NCI-H146 (cell line): ENCODE measurements around the gene DUSP15.

Experiments used
- DNase-seq: peaks from one replicate; lab custom pipeline; 2025; lab: John Stamatoyannopoulos, UW

The DUSP15 gene

DNA sequence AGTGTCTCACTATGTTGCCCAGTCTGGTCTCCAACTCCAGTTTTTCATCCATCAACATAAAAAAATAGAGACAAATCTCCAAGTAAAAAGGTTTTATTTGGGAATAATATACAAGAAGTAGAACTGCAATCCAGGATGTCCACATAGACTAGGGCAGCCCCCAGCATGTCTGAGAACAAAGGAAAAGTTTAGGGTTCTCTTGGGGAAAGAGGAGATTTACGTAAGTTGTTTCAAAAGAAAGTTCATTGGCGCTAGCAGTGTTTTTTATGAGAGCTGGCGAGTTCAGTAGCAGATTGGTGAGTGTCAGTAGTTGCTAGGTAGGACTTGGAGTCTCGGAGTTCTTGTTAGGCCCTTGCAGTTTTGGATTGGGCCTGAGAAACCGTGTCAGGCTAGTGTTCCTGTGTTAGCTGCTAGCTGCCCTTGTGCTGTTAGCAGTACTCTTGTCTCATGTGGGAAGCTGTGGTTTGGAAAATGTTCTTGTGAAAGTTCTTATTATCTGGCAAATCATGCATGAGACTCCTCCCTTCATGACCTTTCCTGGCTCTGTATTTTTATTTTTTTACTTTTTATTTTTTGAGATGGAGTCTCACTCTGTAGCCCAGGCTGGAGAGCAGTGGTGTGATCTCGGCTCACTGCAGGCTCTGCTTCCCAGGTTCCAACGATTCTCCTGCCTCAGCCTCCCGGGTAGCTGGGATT, 24.8 kb upstream of the DUSP15 start:
- DNase-seq: no peak

DNA sequence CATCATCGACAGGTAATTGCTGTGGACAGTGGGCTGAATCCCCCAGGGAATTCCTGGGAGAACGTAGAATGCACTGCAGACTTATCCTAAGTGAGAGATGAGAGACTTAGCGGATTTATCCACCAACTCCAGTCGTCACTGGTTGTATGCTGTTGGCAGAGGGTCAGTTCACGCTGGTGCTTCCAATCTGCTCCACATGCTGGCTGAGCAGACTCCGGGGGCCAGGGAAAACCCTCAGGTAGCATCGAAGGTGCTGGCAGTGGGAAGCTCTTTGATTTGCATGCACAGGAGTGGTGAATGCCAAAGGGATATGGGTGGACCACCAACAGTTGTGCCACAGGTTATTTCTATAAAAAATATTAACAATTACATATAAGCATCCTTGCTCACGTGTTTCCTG, 20.3 kb upstream of the DUSP15 start:
- no peak for DNase-seq

DNA sequence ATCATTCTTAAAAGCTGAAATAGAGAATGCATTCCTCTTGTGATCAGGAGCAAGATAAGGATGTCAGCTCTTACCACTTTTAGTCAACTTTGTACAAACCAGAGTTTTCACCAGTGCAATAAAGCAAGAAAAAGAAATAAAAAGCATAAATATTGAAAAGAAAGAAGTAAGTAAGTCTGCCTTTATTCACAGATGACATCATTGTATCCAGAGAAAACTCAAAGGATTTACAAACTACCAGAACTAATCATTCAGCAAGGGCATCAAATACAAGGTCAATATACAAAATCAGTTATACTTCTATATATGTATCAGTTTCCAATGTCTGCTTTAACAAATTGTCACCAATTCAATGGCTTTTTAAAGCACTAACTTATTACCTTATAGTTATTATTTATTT, 13.5 kb upstream of the DUSP15 start:
- DNase-seq: no peak

DNA sequence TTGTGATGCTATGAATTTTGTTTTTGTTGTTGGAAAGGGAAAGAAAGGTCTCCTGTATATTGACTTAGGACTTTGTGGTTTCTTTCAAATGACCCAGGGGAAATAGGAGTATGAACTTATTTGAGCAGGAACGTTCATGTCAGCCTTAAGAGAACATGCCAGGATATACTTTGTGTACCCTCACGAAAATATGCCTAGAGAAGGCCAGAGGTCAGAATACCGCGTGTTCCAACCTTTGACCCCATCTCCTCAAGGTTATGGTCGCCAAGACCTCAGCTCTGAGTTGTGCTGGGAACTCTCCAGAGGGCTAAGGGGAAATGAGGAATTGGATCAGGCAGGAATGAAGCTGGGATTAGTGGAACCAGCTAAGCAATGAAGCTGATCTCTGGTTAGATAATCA, 11.6 kb upstream of the DUSP15 start:
- DNase-seq: no peak

DNA sequence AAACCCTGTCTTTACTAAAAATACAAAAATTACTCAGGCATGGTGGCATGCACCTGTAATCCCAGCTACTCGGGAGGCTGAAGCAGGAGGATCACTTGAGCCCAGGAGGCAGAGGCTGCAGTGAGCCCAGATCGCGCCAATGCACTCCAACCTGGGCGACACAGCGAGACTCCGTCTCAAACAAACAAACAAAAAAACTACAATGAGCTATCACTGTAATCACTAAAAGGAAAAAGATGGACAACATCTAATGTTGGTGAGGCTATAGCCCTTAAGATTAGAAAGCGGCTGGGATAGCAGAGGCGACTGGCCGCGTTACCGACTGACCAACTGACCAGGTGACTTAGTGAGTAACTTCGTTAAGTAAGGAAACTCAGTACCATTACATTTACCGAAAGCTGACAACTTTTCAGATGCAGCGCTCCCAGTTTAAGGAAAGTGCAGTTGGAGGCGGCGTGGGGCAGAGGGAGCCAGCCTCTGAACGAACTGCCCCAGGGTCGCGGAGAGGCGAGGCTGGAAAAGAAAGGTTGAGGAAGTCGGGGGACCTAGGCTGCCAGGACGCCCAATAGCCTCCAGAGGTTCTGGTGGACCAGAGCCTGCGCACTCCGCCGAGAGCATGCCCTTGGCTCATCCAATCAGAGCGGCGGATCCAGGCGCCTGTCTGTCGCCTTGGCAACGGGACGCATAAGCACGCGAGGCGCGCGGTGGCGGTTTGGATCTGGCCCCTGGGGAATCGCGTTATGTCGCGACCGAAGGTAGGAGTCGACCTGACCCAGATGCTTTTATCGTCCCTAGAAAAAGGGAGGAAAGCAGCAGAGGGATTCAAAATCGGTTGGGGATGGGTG, 9.0 kb upstream of the DUSP15 start:
- peak; percentile 99 for DNase-seq

DNA sequence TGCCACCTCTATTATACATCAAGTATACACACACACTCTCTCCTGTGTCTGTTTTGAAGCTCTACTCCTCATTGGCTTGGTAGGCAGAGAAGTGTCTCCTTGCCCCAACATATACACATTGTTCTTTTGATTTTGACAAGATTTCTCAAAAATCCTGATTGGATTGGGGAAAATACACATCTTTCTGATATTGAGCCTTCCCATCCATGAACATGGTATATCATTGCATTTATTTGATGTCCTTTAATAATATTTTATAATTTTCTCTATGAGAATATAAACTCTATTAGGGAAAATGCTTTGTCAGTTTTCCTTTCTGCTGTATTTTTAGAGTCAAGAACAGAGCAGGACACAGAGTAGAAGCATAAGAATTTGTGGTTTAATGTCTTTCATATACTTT, 7.4 kb upstream of the DUSP15 start:
- DNase-seq: no peak

DNA sequence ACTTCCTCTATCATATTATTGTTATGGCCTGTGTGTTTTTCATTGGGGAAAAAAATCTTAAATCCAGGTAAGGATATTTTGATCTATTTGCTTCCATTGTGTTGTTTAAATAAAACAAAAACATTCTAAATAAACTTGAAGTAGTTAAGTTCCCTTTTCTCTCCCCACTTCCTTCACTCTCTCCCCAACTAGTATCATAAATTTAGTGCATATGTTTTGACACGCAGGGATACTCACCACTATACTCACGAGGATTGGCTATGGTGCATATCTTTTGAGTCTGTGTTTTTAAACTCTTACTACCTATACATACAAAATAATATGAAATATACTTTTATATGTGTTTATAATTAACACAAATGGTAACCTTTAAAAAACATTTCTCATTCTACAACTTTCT, 5.3 kb upstream of the DUSP15 start:
- no peak for DNase-seq

DNA sequence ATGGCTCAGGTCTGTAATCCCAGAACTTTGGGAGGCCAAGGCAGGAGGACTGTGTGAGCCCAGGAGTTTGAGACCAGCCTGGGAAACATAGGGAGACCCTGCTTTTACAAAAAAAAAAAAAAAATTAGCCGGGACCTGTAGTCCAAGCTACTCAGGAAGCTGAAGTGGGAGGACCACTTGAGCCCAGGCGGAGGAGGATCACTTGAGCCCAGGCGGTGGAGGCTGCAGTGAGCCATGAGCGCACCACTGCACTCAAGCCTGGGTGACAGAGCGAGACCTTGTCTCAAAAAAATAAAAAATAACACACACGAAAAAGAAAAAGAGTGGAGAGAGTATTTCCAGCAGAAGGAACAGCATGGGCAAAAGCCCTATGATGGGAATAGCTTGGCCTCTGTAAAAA, 2.1 kb upstream of the DUSP15 start:
- no peak for DNase-seq

DNA sequence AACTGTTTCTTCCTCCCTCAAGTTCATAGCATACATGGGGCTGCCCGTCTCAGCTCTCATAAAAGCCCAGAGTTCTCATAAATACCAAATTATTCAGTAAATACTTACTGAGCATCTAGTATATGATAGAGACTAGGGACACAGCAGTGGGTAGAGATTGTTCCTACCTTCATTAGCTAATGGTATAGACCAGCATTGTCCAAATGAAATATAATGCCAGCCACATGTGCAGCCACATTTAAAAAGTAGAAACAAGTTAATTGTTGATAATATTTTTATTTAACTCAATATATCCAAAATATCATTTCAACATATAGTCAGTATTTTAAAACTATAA, 1.3 kb upstream of the DUSP15 start:
- no peak for DNase-seq

DNA sequence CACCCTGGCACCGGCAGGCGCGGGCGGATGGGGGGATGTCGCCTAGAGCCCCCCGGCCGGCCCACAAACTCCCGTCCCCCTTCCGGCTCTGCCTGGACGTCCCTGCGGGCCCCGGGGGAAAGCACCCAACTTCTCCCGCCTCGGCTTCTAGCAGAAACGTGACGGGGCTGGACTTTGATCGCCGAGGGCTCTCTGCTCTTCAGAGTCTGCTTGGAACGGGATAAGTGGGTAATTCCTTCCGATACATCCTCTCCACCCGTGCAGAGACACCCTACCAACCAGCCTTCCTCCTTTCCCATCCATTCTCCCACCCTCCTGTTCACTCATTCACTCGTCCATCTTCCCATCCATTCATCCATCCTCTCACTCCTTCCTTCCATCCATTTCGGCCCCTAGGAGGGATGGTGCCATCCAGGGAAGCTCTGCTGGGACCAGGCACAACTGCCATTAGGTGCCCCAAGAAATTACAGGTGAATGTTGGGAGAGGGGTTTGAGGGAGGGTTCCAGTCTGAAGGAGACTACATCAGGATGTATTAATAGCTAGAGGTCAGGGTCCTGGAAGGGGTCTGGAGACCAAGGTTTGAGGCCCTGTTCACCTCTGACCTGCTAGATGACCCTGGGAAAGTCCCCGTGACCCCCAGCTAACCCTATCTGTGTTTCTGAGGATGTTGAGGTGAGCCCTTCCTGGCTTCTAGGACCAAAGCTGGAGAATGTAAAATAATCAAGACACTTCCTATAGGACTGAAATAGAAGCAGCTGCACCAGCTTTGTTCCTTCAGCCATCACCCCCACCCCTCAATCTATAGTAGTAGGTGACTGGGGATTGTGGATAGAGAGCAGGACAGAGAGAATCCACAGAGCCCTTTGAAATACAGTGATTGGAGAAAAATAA, 645 bp upstream of the DUSP15 start:
- DNase-seq: peak; percentile 50

DNA sequence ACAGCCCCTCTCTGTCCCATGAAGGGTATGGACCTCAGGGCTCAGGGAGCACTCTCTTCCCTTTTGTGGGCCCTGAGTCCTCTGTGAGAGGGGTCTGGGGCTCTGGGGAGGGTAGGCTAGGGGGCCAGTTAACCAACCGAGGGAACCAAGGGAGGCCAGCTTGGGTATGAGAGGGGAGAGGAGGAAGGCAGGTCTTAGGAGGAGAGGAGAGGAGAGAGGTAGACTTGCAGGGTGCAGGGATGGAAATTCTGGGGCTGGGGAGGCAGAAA, 720 bp downstream of the DUSP15 start:
- DNase-seq: no peak

DNA sequence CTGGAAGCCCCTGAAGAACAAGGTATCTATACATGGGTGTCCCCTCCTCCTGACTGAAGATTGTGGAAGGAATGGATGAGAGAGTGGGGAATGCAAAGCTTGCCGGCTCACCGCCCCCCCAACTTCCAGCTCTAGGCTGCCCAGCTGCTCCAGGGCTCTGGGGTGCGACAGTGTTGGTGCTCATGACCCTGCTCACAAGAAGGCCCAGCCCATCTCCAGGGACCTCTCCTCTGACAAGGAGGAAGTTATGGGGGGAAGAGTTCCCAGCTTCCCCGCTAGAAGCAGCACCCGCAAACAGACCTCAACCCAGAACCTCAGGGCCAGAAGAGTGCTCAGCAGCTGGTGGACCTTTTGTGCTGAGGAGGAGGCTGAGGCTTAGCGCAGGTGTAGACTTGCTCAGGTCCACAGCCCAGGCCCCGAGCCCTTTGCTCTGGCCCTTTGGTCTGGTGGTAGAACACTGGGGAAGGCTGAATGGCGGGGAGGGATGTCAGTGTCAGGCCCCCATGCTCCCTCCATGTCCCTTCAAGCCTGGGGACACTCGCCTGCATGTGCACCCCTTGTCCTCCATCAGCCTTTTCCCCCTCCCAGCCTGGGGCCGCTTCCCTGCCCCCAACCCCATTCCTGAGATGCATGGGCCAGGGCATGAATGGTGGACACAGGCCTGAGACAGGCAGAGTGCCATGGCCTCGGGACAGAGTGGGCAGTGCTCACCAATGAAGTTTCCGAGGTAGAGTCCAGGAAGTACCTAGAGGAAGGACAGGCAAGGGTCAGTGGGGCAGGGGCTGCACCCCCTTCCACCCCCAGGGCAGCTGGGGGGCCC, 1.3 kb downstream of the DUSP15 start:
- DNase-seq: no peak

DNA sequence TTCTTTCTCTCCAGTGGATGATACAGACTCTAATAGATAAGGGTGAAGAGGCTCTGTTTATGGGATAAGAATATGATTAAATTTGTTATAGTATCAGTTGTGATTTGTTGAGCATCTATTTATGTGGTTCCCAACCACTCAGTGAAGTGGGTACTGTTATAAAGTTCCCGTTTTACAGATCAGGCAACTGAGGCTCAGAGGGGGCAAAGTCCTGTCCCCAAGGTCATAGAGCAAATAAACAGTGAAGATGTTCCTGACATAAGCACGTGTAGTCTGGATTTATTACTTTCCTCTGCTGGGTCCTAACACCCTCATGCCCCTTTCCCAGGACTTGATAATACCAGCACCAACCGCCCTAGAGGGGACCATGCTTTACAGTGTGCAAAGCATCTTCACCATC, 4.1 kb downstream of the DUSP15 start:
- DNase-seq: no peak

DNA sequence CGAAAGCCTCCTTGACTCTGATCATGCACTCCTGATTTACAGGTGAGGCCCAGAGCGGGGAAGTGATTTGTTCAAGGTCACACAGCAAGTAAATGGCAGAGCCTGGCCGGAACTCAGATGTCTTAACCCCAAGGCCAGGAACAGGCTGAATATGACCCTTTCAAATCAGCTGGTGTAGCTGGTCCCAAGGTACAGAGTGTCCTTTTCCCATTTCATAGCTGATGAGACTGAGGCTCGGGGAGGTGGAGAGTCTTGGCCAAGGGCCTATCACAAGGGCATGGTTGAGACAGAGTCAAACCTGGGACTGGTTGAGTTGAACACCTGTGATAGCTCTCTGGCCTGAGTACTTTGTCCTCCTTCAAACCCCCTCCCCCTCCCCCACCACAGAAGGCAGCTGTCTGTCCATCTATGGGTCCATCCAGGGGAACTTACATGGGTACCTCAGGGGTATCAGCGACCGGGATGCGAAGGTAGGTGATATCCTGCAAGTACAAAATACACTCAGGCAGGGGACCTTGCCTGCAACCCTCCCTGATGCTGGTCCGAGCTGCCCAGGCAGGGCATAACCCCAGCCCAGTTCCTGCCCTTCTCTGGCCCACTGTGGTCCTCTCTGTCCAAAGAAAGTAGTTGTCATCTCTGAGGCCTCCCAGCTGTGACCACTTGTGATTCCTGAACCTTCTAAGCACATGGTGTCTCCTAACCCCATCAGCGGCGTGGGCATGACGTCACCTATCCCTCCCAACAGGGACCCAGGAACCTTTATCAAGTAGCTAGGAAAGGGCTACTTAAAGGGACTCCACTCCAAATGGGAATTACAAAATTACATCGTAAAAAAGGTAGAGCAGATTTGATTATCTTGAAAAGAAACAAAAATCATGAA, 5.6 kb downstream of the DUSP15 start:
- DNase-seq: no peak

DNA sequence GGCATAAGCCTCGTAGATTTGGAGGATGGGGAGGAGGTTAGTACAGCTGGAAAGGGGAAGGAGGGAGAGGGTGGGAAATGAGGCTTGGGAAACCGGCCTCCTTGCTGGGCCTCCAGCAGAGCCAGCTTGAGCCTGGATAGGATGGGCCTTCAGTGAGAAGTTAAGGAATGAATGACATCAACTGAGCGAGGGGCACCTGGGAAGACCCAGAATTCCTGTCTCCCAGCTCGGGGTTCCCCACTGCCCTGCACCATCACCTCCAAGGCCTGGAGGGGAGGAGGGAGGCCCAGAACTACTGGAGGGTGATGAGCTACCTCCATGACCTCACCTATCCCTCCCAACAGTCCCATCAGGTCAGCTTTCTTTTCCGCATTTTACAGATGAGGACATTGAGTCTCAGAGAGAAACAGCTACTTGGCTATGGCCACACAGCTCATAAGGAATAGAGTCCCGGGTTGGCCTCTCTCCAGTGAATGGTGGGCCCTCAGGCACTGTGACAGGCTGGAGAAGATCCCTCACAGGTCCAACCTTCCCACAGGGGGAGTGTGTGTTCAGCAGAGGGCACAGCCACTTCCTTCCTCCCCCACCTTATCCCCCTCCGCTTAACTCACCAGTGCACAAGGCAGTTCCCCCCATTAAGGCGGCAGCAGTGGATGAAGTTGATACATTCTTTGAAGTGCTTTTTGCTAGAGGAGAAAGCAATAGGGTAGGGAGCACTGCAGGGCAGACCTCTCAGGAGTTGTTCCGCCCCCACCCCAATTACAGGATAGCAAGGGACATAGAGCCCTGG, 6.8 kb downstream of the DUSP15 start:
- no peak for DNase-seq

DNA sequence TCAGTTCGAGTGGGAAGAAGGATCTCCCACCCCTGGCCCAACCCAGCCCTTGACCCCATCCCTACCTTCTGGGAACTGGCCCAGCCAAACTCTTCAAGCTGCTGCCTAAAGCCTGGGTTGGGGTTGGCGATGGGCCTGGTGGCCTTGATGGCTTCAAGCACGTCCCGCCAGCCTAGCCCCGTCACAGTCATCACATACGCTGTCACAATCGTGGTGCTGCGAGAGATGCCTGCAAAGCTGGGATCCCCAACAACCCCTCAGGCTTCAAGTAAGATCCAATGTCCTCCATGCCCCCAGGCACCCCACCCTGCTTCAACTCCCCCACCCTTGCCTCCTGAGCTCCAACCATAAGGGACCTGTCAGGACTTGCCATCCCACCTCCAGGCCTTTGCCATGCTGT, 7.8 kb downstream of the DUSP15 start:
- no peak for DNase-seq

DNA sequence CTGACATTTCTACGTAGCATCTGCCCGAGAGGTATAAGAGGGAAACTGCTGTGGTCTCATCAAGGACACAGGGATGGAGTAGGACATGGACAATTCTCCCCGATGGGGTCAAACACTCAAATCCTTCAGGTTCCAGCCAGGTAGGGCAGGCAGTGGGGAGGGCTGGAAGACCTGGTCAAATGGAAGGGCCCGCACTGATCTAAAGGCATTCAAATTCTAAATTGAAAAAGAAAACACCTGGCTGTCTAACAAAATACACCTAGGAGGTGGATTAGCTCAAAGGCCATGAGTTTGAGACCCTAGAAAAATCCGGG, 8.2 kb downstream of the DUSP15 start:
- DNase-seq: no peak

DNA sequence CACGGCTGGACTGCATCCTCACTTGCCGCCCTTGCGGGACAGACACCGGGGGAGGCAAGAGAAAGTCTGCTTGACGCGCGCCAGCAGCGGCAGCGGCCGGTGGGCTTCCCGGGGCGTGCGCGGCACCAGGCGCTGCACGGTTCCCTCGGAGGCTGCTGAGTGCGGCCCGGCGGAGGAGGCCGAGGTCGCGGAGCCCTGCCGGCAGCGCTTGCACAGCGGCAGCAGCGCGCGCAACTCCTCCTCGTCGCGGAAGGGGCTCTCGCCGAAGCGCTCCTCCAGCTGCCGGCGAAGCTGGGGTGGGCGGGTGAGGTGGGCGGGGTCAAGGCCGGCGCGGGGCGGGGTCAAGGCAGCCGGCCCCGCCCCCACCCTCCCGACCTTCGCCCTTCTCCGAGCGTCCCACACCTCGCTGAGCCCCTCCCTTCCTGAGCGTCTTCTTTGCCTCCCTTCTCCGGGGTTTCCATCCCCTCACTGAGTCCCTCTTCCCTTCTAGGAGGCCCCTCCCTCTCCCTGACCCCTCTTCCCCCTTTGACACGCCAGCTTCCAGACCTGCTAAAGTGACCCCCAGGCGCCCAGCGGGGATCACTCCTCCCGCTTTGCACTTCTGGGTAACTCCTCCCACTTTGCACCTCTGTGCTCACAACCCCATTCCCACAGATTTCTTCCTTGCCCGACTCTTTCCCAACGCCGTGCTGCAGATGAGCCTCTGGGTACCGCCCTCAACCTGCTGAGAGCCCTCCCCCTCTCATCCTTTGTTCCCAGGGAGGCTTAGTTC, 8.8 kb downstream of the DUSP15 start:
- DNase-seq: peak; percentile 96

DNA sequence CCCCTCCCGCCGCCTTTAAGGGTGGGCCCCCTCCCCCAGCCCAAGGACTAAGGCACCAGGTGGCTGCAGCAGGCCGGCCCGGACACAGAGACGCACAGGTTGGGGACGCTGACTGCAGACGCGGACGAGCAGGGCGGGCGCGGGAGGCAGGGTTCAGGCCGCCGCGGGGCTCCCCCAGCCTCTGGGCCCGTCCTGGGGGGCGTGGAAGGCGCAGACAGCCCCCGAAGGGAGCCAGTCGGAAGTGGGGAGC, 9.3 kb downstream of the DUSP15 start:
- DNase-seq: peak; percentile 83
